A549 (cell line): ENCODE results near the gene ENPP1.

Experiments
- POLR2A ChIP-seq: IDR thresholded peaks from 2 replicates; pipeline ENCODE4 v1.6.1; 2012; ENCODE audit warnings: mild to moderate bottlenecking, low read length
- TF ChIP-seq, protein P1 (sequence below): fragments of >200 bp; sonication (Bioruptor Twin); formaldehyde crosslinking; IDR thresholded peaks from 3 replicates; pipeline ENCODE4 v1.5.1; 2016

DNA sequence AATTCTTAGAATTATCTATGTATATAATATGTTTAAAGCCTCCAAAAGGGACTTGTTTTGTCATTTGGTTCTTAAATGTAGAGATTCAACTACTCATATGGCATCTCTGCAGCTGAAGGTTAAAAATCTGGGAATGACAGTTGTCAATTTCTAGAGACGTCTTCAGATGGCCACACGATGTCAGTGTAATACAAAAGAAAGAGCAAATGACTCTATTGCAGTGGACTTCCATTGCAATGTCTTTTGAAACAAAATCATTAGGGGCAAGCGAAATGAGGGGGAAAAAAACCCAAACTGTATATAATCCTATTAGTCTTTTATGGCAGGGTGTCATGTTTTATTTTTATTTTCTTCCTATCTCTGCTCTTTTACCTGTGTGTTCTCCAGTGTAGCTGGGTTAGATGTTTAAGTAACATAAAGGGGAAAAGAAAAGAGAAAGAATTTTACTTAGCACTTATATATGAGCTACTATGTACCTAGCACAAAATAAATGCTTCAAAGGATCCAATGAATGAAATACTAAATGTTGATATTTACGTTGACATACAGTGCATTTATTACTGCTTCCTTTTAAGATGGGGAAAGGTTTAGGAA is 117.2 kb downstream of the ENPP1 start:
- TF ChIP-seq, protein P1, sequence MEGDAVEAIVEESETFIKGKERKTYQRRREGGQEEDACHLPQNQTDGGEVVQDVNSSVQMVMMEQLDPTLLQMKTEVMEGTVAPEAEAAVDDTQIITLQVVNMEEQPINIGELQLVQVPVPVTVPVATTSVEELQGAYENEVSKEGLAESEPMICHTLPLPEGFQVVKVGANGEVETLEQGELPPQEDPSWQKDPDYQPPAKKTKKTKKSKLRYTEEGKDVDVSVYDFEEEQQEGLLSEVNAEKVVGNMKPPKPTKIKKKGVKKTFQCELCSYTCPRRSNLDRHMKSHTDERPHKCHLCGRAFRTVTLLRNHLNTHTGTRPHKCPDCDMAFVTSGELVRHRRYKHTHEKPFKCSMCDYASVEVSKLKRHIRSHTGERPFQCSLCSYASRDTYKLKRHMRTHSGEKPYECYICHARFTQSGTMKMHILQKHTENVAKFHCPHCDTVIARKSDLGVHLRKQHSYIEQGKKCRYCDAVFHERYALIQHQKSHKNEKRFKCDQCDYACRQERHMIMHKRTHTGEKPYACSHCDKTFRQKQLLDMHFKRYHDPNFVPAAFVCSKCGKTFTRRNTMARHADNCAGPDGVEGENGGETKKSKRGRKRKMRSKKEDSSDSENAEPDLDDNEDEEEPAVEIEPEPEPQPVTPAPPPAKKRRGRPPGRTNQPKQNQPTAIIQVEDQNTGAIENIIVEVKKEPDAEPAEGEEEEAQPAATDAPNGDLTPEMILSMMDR: peak; percentile 74
- no peak for TF ChIP-seq POLR2A
